ENCODE results near the gene ADRB2. TPM values are rescaled to one million over a fixed set of nuclear protein-coding genes. Genes with fewer than 3 reads are reported as not detected.

ADRB2 gene
- total RNA-seq, 2 donors from 2014 or later: 0.94 to 1.2 TPM

- Histone ChIP-seq H3K9ac (ENCODE audit: low read depth in 2 of 2, low read length in 2 of 2) (no peak overlapping the region), H3K27ac (no peak overlapping the region), H3K36me3 (no peaks in the 10 kb centered on the region), H3K4me3 (no peak overlapping the region), H3K9me3 (no peaks in the 10 kb centered on the region), H3K4me1 (no peaks in the 10 kb centered on the region), H3K27me3 (no peaks in the 10 kb centered on the region)
- DNase-seq: no peak
- no peak for TF ChIP-seq CTCF (IDR thresholded peaks at IDR 0.05)
- intact Hi-C loops (cut with DNase I): no loop called here
These were observed 34.2 kb downstream of the ADRB2 start for GRCh38 chr5:148860599-148860998.

- Histone ChIP-seq H3K27ac (no peak overlapping the region), H3K9me3 (no peaks in the 10 kb centered on the region), H3K4me1 (no peaks in the 10 kb centered on the region), H3K9ac (ENCODE audit: low read depth in 2 of 2, low read length in 2 of 2) (no peak overlapping the region), H3K4me3 (no peak overlapping the region), H3K27me3 (no peaks in the 10 kb centered on the region), H3K36me3 (no peaks in the 10 kb centered on the region)
- no peak for TF ChIP-seq CTCF (IDR thresholded peaks at IDR 0.05)
- intact Hi-C loops (cut with DNase I): no loop called here
- DNase-seq: no peak
These were observed 34.7 kb downstream of the ADRB2 start for GRCh38 chr5:148861088-148861487.

- intact Hi-C loops (cut with DNase I): no loop called here
- Histone ChIP-seq H3K36me3 (no peaks in the 10 kb centered on the region), H3K9ac (ENCODE audit: low read depth in 2 of 2, low read length in 2 of 2) (no peak overlapping the region), H3K9me3 (no peaks in the 10 kb centered on the region), H3K4me3 (no peak overlapping the region), H3K4me1 (no peaks in the 10 kb centered on the region), H3K27ac (no peak overlapping the region), H3K27me3 (no peaks in the 10 kb centered on the region)
- DNase-seq: no peak
- TF ChIP-seq CTCF (IDR thresholded peaks at IDR 0.05): no peak
These were observed 35.3 kb downstream of the ADRB2 start for GRCh38 chr5:148861696-148862095.

- no peaks in the 10 kb centered on the region for H3K36me3 ChIP-seq
- no peak overlapping the region for H3K27ac ChIP-seq
- no peak for TF ChIP-seq CTCF (IDR thresholded peaks at IDR 0.05)
- H3K4me1 ChIP-seq: no peaks in the 10 kb centered on the region
- no peak overlapping the region for H3K9ac ChIP-seq (ENCODE audit: low read depth in 2 of 2, low read length in 2 of 2)
- H3K27me3 ChIP-seq: no peaks in the 10 kb centered on the region
- no peaks in the 10 kb centered on the region for H3K9me3 ChIP-seq
- intact Hi-C loops (cut with DNase I): no loop called here
- no peak for DNase-seq
- no peak overlapping the region for H3K4me3 ChIP-seq
These were observed 37.9 kb downstream of the ADRB2 start for GRCh38 chr5:148864113-148864841.

- Histone ChIP-seq H3K4me3 (no peak overlapping the region), H3K9me3 (no peaks in the 10 kb centered on the region), H3K27ac (no peak overlapping the region), H3K27me3 (no peaks in the 10 kb centered on the region), H3K36me3 (no peaks in the 10 kb centered on the region), H3K4me1 (no peaks in the 10 kb centered on the region), H3K9ac (ENCODE audit: low read depth in 2 of 2, low read length in 2 of 2) (no peak overlapping the region)
- intact Hi-C loops (cut with DNase I): no loop called here
- no peak for DNase-seq
- TF ChIP-seq CTCF (IDR thresholded peaks at IDR 0.05): no peak
These were observed 39.6 kb downstream of the ADRB2 start for GRCh38 chr5:148866024-148866423.

All from colonic mucosa (tissue), 4 donors.